ENCODE results near the gene FOXC2. TPM values are rescaled to one million over a fixed set of nuclear protein-coding genes. Genes with fewer than 3 reads are reported as not detected.

Gene FOXC2
- total and polyA plus RNA-seq, 7 donors: under 0.01 to 0.81 (median 0.39) TPM; not detected in 1

DNA sequence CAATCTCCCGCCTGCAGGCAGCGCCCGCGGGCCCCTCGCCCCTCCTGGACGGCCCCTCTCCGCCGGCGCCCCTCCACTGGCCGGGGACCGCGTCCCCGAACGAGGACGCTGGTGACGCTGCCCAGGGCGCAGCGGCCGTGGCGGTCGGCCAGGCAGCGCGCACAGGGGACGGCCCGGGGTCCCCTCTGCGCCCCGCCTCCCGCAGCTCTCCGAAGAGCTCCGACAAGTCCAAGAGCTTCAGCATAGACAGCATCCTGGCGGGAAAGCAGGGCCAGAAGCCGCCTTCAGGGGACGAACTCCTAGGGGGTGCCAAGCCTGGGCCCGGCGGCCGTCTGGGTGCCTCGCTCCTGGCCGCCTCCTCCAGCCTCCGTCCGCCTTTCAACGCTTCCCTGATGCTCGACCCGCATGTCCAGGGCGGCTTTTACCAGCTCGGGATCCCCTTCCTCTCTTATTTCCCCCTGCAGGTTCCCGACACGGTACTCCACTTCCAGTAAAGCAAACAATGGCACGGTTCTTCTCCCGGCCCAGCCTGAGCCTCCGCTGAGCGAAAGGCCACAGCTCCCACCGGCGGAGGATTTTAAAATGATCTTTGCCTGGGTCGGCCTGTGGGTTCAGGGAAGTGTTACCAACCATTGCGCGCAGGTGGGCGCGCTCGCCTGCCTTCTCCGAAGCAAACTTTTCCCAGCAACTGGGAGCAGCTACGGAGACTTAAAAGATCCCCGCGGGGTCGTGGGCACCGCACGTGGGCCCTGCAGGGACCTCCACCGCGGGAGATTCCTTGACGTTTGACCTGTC lies 12.8 kb downstream of the FOXC2 start:
- H3K4me1 ChIP-seq: peaks cover 0 to 31% (median 20%) of the 10 kb centered on the region in 4 donors
- TF ChIP-seq POLR2AphosphoS5 (IDR thresholded peaks at IDR 0.05) (no peak), POLR2A (IDR thresholded peaks at IDR 0.05) (no peak), EP300 (IDR thresholded peaks at IDR 0.05) (no peak)
- TF ChIP-seq, protein P1, sequence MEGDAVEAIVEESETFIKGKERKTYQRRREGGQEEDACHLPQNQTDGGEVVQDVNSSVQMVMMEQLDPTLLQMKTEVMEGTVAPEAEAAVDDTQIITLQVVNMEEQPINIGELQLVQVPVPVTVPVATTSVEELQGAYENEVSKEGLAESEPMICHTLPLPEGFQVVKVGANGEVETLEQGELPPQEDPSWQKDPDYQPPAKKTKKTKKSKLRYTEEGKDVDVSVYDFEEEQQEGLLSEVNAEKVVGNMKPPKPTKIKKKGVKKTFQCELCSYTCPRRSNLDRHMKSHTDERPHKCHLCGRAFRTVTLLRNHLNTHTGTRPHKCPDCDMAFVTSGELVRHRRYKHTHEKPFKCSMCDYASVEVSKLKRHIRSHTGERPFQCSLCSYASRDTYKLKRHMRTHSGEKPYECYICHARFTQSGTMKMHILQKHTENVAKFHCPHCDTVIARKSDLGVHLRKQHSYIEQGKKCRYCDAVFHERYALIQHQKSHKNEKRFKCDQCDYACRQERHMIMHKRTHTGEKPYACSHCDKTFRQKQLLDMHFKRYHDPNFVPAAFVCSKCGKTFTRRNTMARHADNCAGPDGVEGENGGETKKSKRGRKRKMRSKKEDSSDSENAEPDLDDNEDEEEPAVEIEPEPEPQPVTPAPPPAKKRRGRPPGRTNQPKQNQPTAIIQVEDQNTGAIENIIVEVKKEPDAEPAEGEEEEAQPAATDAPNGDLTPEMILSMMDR (IDR thresholded peaks at IDR 0.05): no peak
- H3K27me3 ChIP-seq: peaks cover 39 to 99% (median 54%) of the 10 kb centered on the region in 3 donors
- H3K36me3 ChIP-seq: no peaks in the 10 kb centered on the region
- WGBS, 2 donors: 10 to 16% methylated on average over 69 of the region's 69 CpGs
- no peaks in the 10 kb centered on the region for H3K9me3 ChIP-seq
- intact Hi-C loops (cut with DNase I): loop anchor here (10.0 kb wide), 1 partner anchor 175 kb away; no protein-coding TSS in a partner anchor
- no peak for DNase-seq
- H3K4me3 ChIP-seq: peak overlapping the region in 1 of 4 donors; percentile 3
- peak overlapping the region in 2 of 4 donors; percentile 38 to 39 for H3K27ac ChIP-seq

DNA sequence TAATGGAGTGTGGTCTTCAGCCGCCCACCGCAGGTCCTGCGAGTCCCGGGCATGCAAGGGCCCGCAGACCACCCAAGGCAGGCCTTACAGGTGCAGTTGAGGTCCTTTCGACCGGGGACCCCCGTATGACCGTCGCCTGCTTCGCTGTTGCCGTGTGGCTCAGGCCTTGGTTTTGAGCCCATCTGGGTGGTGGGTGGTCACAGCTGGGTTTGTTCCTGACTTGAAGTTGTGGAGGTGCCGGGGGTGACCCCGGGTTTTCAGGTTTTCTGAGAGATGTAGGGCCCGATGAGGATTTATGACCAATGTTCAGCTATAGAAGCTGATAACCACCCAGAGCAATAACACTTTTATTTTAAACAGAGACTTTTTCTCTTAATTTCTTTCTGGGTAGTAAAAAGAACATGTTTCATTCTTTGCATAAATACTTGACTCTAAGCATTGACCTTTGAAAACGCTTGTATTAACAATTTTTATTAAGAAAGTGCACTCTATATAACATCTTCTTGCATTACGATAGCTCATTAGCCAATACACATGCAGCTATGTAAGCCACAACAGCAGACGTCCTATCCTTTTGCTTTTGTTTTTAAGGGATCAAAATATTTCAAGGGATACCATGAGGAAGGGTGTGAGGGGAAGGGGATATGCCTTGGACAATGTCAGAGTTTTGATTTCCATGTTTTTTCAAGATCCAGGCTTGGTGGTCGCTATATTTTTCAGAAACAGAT lies 13.6 kb downstream of the FOXC2 start:
- H3K36me3 ChIP-seq: no peaks in the 10 kb centered on the region
- H3K27ac ChIP-seq: no peak overlapping the region
- peaks cover 0 to 31% (median 20%) of the 10 kb centered on the region in 4 donors for H3K4me1 ChIP-seq
- DNase-seq: no peak
- intact Hi-C loops (cut with DNase I): no loop called here
- H3K4me3 ChIP-seq: no peak overlapping the region
- H3K27me3 ChIP-seq: peaks cover 36 to 99% (median 51%) of the 10 kb centered on the region in 3 donors
- TF ChIP-seq, protein P1 (IDR thresholded peaks at IDR 0.05): no peak
- no peak for TF ChIP-seq POLR2A (IDR thresholded peaks at IDR 0.05)
- no peak for TF ChIP-seq EP300 (IDR thresholded peaks at IDR 0.05)
- TF ChIP-seq POLR2AphosphoS5 (IDR thresholded peaks at IDR 0.05): no peak
- 40 to 56% methylated on average over 19 of the region's 19 CpGs for WGBS, 2 donors
- no peaks in the 10 kb centered on the region for H3K9me3 ChIP-seq

- Histone ChIP-seq H3K4me1 (peaks cover 0 to 26% (median 16%) of the 10 kb centered on the region in 4 donors), H3K36me3 (no peaks in the 10 kb centered on the region), H3K9me3 (no peaks in the 10 kb centered on the region), H3K27me3 (peaks cover 36 to 99% (median 47%) of the 10 kb centered on the region in 3 donors), H3K27ac (no peak overlapping the region), H3K4me3 (no peak overlapping the region)
- WGBS, 2 donors: 63 to 83% methylated on average over 9 of the region's 9 CpGs
- DNase-seq: no peak
- intact Hi-C loops (cut with DNase I): no loop called here
- TF ChIP-seq POLR2AphosphoS5 (IDR thresholded peaks at IDR 0.05): no peak
- no peak for TF ChIP-seq POLR2A (IDR thresholded peaks at IDR 0.05)
- TF ChIP-seq, protein P1 (IDR thresholded peaks at IDR 0.05): no peak
- no peak for TF ChIP-seq EP300 (IDR thresholded peaks at IDR 0.05)
Measured at GRCh38 chr16:86580791-86581170, 14.2 kb downstream of the FOXC2 start.

DNA sequence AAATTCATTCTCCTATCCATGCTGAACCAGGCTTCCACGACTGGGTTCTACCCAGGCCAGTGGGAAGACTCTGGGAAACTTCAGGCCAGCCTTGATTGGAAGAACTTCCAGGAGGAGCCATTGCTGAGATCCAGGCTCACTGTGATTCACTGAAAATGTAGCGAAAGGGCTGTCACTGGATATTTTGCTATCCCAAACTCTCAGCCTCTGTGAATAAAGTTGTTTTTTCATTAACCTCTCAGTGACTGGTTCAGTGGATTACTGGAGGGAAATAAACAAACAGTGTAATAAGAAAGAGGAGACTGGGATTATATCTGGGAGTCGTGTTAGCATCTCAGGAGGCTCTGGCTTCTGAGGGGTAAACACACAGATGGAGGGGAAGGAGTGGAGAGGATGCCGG lies 14.8 kb downstream of the FOXC2 start:
- H3K36me3 ChIP-seq: no peaks in the 10 kb centered on the region
- no peaks in the 10 kb centered on the region for H3K9me3 ChIP-seq
- intact Hi-C loops (cut with DNase I): no loop called here
- H3K4me3 ChIP-seq: no peak overlapping the region
- 43 to 70% methylated on average over 4 of the region's 4 CpGs for WGBS, 2 donors
- no peak for DNase-seq
- TF ChIP-seq POLR2AphosphoS5 (IDR thresholded peaks at IDR 0.05) (no peak), POLR2A (IDR thresholded peaks at IDR 0.05) (no peak), EP300 (IDR thresholded peaks at IDR 0.05) (no peak)
- TF ChIP-seq, protein P1 (IDR thresholded peaks at IDR 0.05): no peak
- no peak overlapping the region for H3K27ac ChIP-seq
- peaks cover 0 to 19% (median 12%) of the 10 kb centered on the region in 4 donors for H3K4me1 ChIP-seq
- peaks cover 33 to 98% (median 45%) of the 10 kb centered on the region in 3 donors for H3K27me3 ChIP-seq

Measured in sigmoid colon (tissue), 7 donors.